ENCODE measurements around the gene RAPGEF2.
"Not testable (repeated sequence)": the region's sequence is repeated elsewhere in the genome, so short reads cannot be mapped to it uniquely, and the experiment has no call there.

The RAPGEF2 gene

GRCh38 chr4:159137176-159137575, 34.3 kb downstream of the RAPGEF2 start:
- no peak for DNase-seq

DNA sequence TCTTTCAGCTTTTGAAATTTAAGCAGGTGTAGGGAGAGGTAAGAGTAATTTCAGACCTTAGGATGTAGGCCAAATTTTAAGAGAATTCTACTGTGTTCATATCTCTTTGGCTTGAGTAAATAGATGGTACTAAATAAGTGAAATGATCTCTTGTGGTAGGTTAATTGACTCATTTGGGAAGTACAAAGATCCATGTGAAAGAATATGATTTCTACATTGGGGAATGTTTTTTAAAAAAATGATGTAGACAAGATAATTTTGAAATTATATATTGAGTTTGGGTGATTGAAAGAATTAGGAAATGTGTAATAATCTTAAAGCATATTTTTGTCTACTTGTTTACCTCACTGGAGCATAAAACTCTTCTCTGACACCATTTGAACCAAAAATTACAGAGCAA, 35.6 kb downstream of the RAPGEF2 start:
- peak in 2 of 3 donors; percentile 61 to 64 for DNase-seq

GRCh38 chr4:159141193-159141592, 38.3 kb downstream of the RAPGEF2 start:
- DNase-seq, result no peak

DNA sequence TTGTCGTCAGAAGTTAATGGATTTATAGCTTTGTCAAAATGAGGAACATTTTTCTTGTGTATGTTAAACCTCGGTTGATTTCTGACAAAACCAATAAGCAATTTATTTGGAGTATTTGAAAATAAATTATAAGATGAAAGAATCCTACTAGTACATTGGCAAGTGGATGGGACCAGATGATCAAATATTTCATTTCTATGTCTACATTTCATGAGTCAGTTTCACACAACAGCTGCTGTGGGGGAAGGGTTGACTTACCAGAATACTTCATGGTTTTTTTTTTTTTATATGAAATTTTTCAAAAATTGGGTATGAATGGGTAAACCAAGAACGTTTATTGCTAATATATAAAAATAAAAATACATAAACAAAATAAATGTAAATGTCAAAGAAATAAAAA, 39.4 kb downstream of the RAPGEF2 start:
- DNase-seq, result peak; percentile 42 to 52 (median 52)

- no peak for DNase-seq
Measured at GRCh38 chr4:159142681-159143384, 40.0 kb downstream of the RAPGEF2 start.

GRCh38 chr4:159143687-159144086, 40.8 kb downstream of the RAPGEF2 start:
- no peak for DNase-seq

DNA sequence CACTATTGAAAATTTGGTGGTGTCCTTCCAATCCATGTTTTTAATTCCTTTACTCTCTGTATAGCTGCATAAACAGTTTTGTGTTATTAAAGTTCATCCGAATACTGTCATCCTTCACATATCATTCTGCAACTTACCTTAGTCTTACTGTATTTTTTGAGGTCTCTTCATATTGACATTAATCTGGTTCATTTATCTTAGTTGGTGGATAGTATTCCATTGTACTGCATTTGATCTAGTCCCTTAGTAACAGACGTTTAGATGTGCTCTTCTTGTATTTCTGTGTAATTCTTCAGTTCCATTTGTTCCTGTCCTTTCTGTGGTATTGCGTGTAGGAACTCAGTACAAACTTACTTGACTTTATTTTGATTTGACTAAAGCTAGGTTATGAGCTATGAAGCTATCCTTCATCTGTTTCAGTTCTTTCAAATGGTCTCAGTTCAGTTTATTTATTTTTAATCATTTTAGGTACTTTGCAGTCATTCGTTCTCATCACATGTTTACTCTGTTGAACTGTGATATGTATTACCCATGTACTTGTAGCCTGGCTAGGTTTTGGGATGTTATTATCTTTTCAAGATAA, 41.3 kb downstream of the RAPGEF2 start:
- no peak for DNase-seq

GRCh38 chr4:159145318-159145991, 42.6 kb downstream of the RAPGEF2 start:
- no peak for DNase-seq

- no peak for DNase-seq
Measured at GRCh38 chr4:159145992-159146330, 43.1 kb downstream of the RAPGEF2 start.

DNA sequence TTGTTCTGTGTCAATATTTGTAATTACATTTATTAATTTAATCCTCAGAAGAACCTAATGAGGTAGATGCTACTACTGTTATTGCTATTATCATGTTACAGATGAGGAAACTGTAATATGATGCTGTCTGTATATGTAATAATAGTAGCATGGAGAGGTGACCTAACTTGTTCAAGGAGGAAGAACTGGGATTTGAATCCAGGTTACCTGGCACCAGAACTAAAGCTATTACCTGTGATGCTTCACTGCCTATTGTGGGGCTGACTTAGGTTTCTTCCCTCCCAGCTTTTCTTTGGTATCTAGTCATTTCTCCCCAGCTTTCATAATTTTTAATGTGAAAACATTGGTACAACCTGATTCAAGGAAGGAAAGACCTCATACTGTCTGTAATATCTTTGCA, 43.6 kb downstream of the RAPGEF2 start:
- no peak for DNase-seq

DNA sequence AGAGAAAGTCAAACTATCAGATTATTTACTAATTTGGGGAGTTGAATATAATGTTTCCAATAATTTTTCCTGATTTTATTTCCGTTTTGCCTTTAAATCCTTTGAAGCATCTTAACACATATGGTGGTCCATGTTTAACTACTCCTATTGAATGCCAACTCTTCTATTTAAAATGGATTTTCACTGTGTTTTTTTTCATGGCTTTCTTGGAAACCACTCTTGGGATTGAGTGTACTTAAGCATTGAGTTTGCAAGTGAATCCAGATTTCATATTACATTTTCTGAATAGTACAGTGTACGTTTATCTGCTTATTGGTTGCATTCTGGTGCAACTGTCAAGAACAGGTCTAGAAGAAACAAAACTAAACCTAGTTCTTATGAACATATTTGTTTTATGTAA, 45.6 kb downstream of the RAPGEF2 start:
- DNase-seq, result no peak

GRCh38 chr4:159149666-159150065, 46.8 kb downstream of the RAPGEF2 start:
- DNase-seq, result no peak

GRCh38 chr4:159150396-159150795, 47.5 kb downstream of the RAPGEF2 start:
- DNase-seq, result no peak

DNA sequence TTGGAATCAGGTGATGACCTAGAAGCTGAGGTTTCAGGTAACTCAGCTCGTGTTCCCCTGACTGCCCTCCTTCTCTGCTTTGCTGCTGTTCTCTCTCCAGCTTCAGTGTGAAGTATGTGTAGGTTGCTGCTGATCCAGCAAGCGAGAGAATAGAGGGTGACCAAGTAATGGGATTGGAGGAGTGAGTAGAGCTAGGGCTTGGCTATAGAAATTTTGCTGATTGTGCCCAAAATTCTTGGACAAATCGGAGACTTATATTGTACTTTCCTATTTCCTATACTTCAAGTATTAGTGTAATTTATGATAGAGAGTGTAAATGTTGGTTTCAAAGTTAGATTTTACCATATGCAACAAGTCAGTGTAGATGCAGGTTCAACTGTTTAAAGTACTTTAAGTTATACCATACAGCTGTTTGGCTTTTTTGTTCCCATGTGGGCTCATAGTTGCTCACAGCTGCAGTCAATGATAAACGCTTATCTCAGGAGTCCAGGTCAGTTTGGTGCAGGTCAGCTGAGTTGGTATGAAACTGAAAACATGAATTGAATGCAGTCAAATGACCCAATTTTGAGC, 48.0 kb downstream of the RAPGEF2 start:
- DNase-seq, result no peak

DNA sequence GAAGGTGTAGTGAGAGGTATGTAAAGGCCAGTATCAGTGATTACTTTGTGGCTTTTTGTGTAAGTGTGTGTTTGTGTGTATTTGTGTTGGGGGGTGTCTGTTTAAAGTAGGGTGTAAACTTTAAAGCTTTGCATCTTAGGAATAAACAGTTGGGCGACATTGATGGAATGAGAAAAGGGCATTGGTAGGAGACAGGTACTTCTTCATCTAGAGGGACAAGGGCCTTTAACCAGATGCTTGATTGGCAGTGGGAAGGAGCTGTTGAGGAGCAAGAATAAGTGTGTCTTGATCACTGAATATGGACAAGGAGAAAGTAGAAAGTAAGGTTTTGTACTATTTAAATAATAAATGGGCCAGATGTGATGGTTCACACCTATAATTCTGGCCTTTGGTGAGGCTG, 48.8 kb downstream of the RAPGEF2 start:
- DNase-seq, result no peak

DNA sequence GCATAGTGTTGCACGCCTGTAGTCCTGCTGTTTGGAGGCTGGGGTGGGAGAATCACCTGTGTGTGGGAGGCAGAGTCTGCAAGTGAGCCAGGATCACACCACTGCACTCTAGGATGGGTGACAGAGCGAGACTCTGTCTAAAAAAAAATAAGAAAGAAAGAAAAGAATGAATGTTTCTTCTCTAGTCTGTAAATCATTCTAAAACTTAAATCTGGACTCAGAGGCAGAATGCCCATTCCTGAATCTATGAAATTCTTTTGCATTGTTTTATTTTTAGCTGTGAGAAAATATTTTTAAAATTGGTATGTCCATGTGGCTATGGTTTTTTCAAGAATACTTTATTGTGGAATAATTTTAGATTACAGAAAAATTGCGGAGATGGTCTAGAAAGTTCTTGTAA, 49.3 kb downstream of the RAPGEF2 start:
- no peak for DNase-seq

DNA sequence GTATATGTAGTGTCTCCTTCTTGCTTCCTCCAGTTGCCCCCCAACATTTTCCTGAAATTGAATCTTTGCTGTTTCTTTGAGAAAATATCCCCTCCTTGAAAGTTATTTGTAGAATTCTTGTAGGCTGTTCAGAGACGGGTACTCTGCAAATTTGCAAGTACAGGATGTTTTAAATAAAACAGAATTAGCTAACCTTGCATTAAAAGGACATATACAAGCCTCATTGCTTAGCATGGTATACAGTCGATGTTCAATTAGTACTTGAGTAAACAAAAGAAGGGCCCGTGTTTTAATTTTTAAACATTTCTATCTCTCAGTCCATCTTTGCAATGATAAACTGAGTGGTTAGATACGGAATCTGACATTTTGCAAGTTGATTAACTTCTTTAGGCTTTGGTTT, 50.8 kb downstream of the RAPGEF2 start:
- DNase-seq, result no peak

GRCh38 chr4:159155119-159155518, 52.2 kb downstream of the RAPGEF2 start:
- no peak for DNase-seq

DNA sequence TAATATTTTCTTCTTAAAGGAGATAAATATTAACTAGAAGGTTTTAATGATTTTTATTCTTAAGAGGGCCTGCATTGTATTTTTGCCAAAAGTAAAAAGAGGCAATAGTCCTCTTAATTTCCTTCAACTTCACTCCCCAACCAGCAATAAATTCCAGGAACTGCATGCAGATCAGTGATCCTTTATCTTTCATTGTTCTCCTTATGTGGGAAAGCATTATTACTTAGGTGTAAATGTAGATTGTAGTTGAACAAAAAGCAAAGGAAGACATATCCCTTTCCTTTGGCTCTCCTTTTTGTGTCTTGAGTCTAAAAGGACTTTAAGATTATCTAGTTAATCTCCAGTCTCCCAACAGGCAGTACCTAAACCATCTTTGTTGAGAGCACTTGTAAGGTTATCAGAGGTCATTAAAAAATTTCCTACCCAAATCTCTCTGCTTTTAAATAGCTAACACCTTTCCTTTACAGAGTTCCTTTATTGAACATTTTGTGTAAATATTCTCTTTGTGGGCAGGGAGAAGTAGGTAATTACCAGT, 55.3 kb downstream of the RAPGEF2 start:
- no peak for DNase-seq

- no peak for DNase-seq
Measured at GRCh38 chr4:159158985-159159384, 56.1 kb downstream of the RAPGEF2 start.

- no peak for DNase-seq
Measured at GRCh38 chr4:159159611-159160010, 56.7 kb downstream of the RAPGEF2 start.

- DNase-seq, result no peak
Measured at GRCh38 chr4:159160242-159160641, 57.4 kb downstream of the RAPGEF2 start.

- DNase-seq, result not testable (repeated sequence)
Measured at GRCh38 chr4:159161436-159161835, 58.6 kb downstream of the RAPGEF2 start.

DNA sequence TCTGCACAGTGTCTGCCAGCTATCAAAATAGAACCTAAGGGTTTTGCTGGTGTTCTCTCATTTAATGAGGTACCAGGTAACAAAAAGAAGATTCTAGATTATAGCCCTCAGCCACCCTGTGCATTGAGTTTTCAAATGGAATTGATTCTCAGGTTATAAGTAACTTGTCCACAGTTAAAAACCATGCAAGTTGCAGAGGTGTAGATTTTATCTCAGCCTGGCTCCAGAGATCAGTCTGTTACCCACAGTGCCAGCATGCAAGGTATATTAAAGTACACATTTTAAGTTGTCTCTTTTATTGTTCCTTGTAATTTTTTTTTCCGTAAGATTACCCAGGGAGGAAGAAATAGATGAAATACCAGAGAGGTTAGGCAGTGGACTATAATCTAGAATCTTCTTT, 59.7 kb downstream of the RAPGEF2 start:
- no peak for DNase-seq
